ENCODE results near the gene SRGAP3. TPM values are rescaled to one million over a fixed set of nuclear protein-coding genes. Genes with fewer than 3 reads are reported as not detected.
A peak's percentile ranks its signal among the peaks of the same experiment; 100 is the strongest.

SRGAP3 gene
- total and polyA plus RNA-seq, 8 donors = 0.31 to 31.7 (median 5.8) TPM

DNA sequence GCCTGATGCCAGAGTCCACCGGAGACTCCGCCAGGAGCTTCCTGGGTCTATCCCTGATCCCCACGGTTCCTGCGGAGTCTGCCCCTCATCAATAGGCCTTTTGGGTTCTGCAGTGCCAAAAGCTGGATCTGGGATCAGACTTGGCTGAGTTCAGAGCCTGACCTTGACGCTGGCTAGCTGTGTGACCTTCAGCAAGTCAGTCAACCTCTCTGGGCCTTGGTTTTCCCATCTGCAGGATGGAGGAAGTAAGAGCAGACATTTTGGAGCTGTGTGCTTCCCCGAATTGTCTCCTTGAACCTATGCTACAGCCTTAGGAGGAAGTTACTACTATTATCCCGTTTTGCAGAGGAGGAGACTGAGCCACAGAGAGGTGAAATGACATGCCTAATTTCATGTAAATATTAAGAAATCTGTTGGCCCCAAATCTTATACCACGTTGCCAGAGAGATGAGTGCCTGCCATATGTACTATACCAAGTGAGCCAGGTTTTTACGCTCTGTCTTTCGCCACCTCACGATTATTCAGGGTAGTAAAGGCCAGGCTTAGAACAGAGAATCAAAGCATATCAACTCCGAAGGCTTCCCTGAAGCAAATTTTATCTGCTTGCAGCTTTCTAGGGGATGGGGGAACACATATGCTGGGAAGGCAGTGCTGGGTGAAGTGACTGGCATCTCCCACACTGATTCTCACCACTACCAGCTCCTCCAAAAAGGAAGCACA is 112.5 kb downstream of the SRGAP3 start:
- H3K9me3 ChIP-seq = peaks cover 0 to 4% (median 0%) of the 10 kb centered on the region in 4 donors
- no peak for DNase-seq
- H3K27ac ChIP-seq = peak overlapping the region in 1 of 5 donors; percentile 44
- H3K4me1 ChIP-seq = peaks cover 3 to 39% (median 22%) of the 10 kb centered on the region in 4 donors
- no peaks in the 10 kb centered on the region for H3K36me3 ChIP-seq
- H3K27me3 ChIP-seq = peaks cover 0 to 15% (median 0%) of the 10 kb centered on the region in 3 donors
- no peak for TF ChIP-seq POLR2AphosphoS5 (IDR thresholded peaks at IDR 0.05)
- TF ChIP-seq POLR2A (IDR thresholded peaks at IDR 0.05) = no peak
- TF ChIP-seq, protein P1, sequence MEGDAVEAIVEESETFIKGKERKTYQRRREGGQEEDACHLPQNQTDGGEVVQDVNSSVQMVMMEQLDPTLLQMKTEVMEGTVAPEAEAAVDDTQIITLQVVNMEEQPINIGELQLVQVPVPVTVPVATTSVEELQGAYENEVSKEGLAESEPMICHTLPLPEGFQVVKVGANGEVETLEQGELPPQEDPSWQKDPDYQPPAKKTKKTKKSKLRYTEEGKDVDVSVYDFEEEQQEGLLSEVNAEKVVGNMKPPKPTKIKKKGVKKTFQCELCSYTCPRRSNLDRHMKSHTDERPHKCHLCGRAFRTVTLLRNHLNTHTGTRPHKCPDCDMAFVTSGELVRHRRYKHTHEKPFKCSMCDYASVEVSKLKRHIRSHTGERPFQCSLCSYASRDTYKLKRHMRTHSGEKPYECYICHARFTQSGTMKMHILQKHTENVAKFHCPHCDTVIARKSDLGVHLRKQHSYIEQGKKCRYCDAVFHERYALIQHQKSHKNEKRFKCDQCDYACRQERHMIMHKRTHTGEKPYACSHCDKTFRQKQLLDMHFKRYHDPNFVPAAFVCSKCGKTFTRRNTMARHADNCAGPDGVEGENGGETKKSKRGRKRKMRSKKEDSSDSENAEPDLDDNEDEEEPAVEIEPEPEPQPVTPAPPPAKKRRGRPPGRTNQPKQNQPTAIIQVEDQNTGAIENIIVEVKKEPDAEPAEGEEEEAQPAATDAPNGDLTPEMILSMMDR (IDR thresholded peaks at IDR 0.05) = no peak
- no peak for TF ChIP-seq EP300 (IDR thresholded peaks at IDR 0.05)
- WGBS, 5 donors = 78 to 93% (median 89%) methylated on average over 10 to 12 of the region's 12 CpGs
- intact Hi-C loops (cut with DNase I; ENCODE audit: low total_unique reads) = no loop called here
- H3K4me3 ChIP-seq = peak overlapping the region in 3 of 4 donors; percentile 42 to 47 (median 46)

DNA sequence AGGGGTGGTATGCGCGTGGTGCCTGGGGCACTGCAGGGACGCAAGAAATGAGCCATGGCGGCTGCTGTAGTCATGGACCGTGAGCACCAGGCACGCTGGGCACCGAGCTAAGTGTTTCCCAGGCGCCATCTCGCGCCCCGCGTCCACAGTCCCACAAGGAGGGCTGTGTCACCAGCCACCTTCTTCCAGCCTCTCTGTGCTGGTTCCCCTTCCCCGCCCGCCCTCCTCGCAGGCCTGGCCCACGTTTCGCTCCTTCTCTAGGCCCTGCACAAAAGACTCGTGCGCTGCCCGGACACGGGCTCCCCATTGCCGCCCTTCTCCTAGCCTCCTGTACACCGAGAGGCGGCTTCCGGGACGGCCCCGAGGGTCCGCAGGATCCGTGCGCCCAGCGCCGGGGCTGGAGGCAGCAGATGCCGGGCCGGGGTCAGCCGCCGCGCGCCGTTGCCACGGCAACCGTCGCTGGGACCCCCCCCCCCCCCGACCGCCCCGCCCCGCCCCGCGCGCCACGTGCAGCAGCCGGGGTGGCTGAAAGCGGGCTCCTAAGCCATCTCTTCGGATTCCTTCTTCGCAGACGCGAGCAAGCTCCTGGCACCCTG is 113.4 kb downstream of the SRGAP3 start:
- peak in 1 of 2 donors; percentile 55 for DNase-seq
- Histone ChIP-seq H3K9me3 (peaks cover 0 to 4% (median 0%) of the 10 kb centered on the region in 4 donors), H3K36me3 (no peaks in the 10 kb centered on the region), H3K4me1 (peaks cover 3 to 30% (median 18%) of the 10 kb centered on the region in 4 donors), H3K4me3 (peak overlapping the region; percentile 42 to 47 (median 44)), H3K27me3 (peaks cover 0 to 15% (median 0%) of the 10 kb centered on the region in 3 donors), H3K27ac (peak overlapping the region in 1 of 5 donors; percentile 44)
- intact Hi-C loops (cut with DNase I; ENCODE audit: low total_unique reads) = no loop called here
- WGBS, 5 donors = 20 to 25% (median 23%) methylated on average over 30 to 56 of the region's 56 CpGs
- TF ChIP-seq EP300 (IDR thresholded peaks at IDR 0.05) (no peak), POLR2A (IDR thresholded peaks at IDR 0.05) (no peak), POLR2AphosphoS5 (IDR thresholded peaks at IDR 0.05) (no peak)
- TF ChIP-seq, protein P1 (IDR thresholded peaks at IDR 0.05) = no peak

DNA sequence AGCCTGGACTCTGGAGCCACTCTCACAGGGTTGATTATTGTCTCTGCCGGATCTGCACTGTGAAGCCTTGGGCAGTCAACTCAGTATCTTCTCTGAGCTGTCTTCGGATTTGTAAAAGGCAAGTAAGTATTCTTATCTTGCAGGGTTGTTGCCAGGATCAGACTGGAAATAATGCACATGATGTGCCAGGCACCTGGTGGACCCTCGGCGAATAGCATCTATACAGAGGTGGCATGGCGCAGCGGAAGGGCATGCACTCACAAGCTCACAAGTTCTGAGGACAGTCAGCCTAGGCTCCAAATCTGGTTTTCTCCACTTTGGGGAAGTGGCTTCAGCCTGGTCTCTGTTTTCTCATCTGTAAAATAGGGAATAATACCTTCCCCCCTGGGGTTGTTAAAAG is 113.9 kb downstream of the SRGAP3 start:
- Histone ChIP-seq H3K9me3 (peaks cover 0 to 4% (median 0%) of the 10 kb centered on the region in 4 donors), H3K27me3 (peaks cover 0 to 15% (median 0%) of the 10 kb centered on the region in 3 donors), H3K27ac (peak overlapping the region in 1 of 5 donors; percentile 44), H3K4me3 (peak overlapping the region; percentile 42 to 47 (median 44)), H3K36me3 (no peaks in the 10 kb centered on the region), H3K4me1 (peaks cover 3 to 29% (median 16%) of the 10 kb centered on the region in 4 donors)
- intact Hi-C loops (cut with DNase I; ENCODE audit: low total_unique reads) = no loop called here
- no peak for DNase-seq
- 85 to 91% (median 86%) methylated on average over 6 of the region's 6 CpGs for WGBS, 5 donors
- TF ChIP-seq, protein P1 (IDR thresholded peaks at IDR 0.05) = no peak
- no peak for TF ChIP-seq POLR2A (IDR thresholded peaks at IDR 0.05)
- no peak for TF ChIP-seq POLR2AphosphoS5 (IDR thresholded peaks at IDR 0.05)
- TF ChIP-seq EP300 (IDR thresholded peaks at IDR 0.05) = no peak

DNA sequence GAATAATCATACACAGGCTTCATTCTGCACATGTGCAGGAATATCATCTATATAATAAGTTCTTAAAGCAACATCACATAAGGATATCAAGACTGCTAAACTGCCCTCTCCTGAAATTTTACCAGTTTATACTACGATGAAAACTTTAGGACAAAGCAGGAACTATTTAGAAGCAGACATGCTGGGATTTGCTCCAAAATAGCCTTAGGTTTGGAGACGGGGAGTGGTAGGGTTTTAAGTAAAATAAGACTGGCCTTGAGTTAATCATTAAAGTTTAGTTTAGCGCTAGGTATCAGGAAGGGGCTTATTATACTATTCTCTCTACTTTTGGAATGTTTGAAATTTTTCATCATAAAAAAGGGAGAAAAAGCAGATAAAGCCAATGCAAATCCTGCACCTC is 115.8 kb downstream of the SRGAP3 start:
- WGBS, 5 donors = 23 to 44% (median 37%) methylated on average over 3 of the region's 3 CpGs
- intact Hi-C loops (cut with DNase I; ENCODE audit: low total_unique reads) = no loop called here
- no peak overlapping the region for H3K4me3 ChIP-seq
- peaks cover 3 to 29% (median 16%) of the 10 kb centered on the region in 4 donors for H3K4me1 ChIP-seq
- no peak for DNase-seq
- peaks cover 0 to 15% (median 0%) of the 10 kb centered on the region in 3 donors for H3K27me3 ChIP-seq
- TF ChIP-seq POLR2A (IDR thresholded peaks at IDR 0.05) (no peak), EP300 (IDR thresholded peaks at IDR 0.05) (no peak), POLR2AphosphoS5 (IDR thresholded peaks at IDR 0.05) (no peak)
- TF ChIP-seq, protein P1 (IDR thresholded peaks at IDR 0.05) = no peak
- no peaks in the 10 kb centered on the region for H3K9me3 ChIP-seq
- H3K27ac ChIP-seq = no peak overlapping the region
- no peaks in the 10 kb centered on the region for H3K36me3 ChIP-seq
